Astrocyte of the cerebellum (primary cell): Measurements from ENCODE around the gene VPS13D.

Experiments used
- DNase-seq: peaks from one replicate; pipeline ENCODE4 v3.0.0-alpha.2; 2011; ENCODE audit warnings: low read depth
- H3K4me3 ChIP-seq: 2 replicates; pipeline ENCODE4 v1.5.1; 2011; ENCODE audit warnings: mild to moderate bottlenecking, low read depth, low read length, moderate library complexity
- in situ Hi-C: cut with HindIII; loops from 2 replicates; pipeline ENCODE4 v1.10.0; 2017; ENCODE audit warnings: low sequenced_read_pairs
- TF ChIP-seq, protein P1 (sequence below): IDR thresholded peaks from 2 replicates; pipeline ENCODE4 v1.5.1; 2012; ENCODE audit warnings: low read length, low read depth, moderate library complexity, mild to moderate bottlenecking; ENCODE audit errors: missing control alignments

Gene VPS13D

GRCh38 chr1:12539705-12540579 is 310.1 kb downstream of the VPS13D start:
- in situ Hi-C loops: no loop called here
- TF ChIP-seq, protein P1, sequence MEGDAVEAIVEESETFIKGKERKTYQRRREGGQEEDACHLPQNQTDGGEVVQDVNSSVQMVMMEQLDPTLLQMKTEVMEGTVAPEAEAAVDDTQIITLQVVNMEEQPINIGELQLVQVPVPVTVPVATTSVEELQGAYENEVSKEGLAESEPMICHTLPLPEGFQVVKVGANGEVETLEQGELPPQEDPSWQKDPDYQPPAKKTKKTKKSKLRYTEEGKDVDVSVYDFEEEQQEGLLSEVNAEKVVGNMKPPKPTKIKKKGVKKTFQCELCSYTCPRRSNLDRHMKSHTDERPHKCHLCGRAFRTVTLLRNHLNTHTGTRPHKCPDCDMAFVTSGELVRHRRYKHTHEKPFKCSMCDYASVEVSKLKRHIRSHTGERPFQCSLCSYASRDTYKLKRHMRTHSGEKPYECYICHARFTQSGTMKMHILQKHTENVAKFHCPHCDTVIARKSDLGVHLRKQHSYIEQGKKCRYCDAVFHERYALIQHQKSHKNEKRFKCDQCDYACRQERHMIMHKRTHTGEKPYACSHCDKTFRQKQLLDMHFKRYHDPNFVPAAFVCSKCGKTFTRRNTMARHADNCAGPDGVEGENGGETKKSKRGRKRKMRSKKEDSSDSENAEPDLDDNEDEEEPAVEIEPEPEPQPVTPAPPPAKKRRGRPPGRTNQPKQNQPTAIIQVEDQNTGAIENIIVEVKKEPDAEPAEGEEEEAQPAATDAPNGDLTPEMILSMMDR: peak; percentile 14
- DNase-seq: peak; percentile 98
- no peak overlapping the region for H3K4me3 ChIP-seq

- no peak overlapping the region for H3K4me3 ChIP-seq
- no peak for DNase-seq
- in situ Hi-C loops: no loop called here
- TF ChIP-seq, protein P1: no peak
Observed at GRCh38 chr1:12540580-12541273, 310.9 kb downstream of the VPS13D start.

GRCh38 chr1:12541274-12542137 is 311.7 kb downstream of the VPS13D start:
- peak; percentile 64 for DNase-seq
- TF ChIP-seq, protein P1: no peak
- in situ Hi-C loops: no loop called here
- no peak overlapping the region for H3K4me3 ChIP-seq

DNA sequence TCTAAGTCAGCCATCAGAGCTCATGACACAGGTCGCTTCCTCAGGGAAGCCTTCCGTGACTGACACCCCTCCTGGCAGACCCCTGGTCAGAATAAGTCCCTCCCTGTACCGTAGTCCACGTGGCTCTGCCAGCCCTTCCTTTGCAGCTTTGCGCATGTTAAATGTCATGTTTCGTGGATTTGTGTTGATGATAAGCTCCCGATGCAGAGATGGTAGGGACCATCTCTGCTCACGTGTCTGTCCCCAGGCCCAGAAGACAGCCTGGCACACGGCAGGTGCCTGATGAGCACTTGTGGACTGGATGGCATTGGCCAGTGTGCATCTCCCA is 312.3 kb downstream of the VPS13D start:
- in situ Hi-C loops: no loop called here
- H3K4me3 ChIP-seq: no peak overlapping the region
- TF ChIP-seq, protein P1: no peak
- no peak for DNase-seq

DNA sequence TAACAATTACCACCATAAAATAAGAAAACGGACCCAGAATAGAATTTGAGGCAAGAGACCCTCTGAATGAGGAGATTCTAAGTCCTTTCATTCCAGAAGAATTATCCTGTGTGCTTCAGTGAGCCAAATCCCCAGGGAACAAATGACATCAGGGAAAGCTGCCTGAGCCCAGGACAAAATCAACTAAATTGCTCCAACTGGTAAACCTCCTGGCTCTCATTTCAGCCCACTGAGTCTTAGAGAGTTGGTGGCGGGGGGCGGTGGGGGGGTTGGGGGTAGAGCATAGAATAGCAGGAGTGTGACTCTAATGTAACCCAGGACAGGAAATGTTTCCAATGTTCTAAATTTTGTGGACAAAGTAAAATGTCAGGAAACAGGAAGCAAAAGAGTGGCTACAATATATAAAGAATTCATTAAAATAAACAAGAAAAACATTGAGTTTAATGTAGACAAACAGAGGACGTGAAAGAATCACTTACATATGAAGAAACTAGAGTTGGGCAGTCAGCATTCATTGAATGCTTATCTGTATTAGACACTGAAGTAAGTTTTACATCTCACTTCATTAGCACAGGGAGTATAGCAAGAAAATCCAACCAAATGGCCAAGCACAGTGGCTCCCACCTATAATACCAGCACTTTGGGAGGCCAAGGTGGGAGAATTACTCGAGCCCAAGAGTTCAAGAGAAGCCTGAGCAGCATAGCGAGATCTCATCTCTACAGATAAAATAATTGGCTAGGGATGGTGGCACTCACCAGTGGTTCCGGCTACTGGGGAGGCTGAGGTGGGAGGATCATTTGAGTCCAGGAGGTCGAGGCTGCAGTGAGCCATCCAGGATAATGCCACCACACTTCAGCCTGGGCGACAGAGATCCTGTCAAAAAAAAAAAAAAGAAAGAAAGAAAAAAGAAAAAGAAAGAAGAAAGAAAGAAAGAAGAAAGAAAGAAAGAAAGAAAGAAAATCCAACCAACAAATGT is 313.1 kb downstream of the VPS13D start:
- DNase-seq: no peak
- in situ Hi-C loops: no loop called here
- TF ChIP-seq, protein P1: no peak
- H3K4me3 ChIP-seq: no peak overlapping the region
